ENCODE results near the gene INO80.
"Not testable (repeated sequence)": the region's sequence is repeated elsewhere in the genome, so short reads cannot be mapped to it uniquely, and the experiment has no call there.

The INO80 gene

GRCh38 chr15:40964634-40965033, 151.4 kb downstream of the INO80 start:
- no peaks in the 10 kb centered on the region for H4K20me1 ChIP-seq (ENCODE audit: insufficient read depth, low read length, poor library complexity, severe bottlenecking)
- no peaks in the 10 kb centered on the region for H3K36me3 ChIP-seq (ENCODE audit: insufficient read depth, low read length)
- H3K9me3 ChIP-seq (ENCODE audit: insufficient read depth, low read depth, low read length): no peaks in the 10 kb centered on the region
- no peaks in the 10 kb centered on the region for H3K4me1 ChIP-seq (ENCODE audit: insufficient read depth, low read length, poor library complexity, severe bottlenecking)
- H3K9me2 ChIP-seq (replicated peaks; ENCODE audit: low read depth, low read length): no peaks in the 10 kb centered on the region
- H3K4me2 ChIP-seq (ENCODE audit: low read depth, low read length, poor library complexity, severe bottlenecking): no peak overlapping the region
- no peak overlapping the region for H2AFZ ChIP-seq (ENCODE audit: low read length)
- H3K27me3 ChIP-seq (ENCODE audit: insufficient read depth, low read length, poor library complexity, severe bottlenecking): no peaks in the 10 kb centered on the region
- H3K9ac ChIP-seq (ENCODE audit: low read depth, low read length, poor library complexity, severe bottlenecking): no peak overlapping the region
- no peak overlapping the region for H3K4me3 ChIP-seq (ENCODE audit: low read length, poor library complexity, severe bottlenecking)
- TF ChIP-seq EZH2phosphoT487 (IDR thresholded peaks at IDR 0.05; ENCODE audit: borderline replicate concordance) (no peak), CTCF (conservative IDR thresholded peaks at IDR 0.05; ENCODE audit: low read length) (no peak)
- H3K79me2 ChIP-seq (ENCODE audit: insufficient read depth, low read length): no peaks in the 10 kb centered on the region
- no peaks in the 10 kb centered on the region for H3F3A ChIP-seq (ENCODE audit: low read depth)

- Histone ChIP-seq H3K9ac (ENCODE audit: low read depth, low read length, poor library complexity, severe bottlenecking) (no peak overlapping the region), H4K20me1 (ENCODE audit: insufficient read depth, low read length, poor library complexity, severe bottlenecking) (no peaks in the 10 kb centered on the region), H3K4me1 (ENCODE audit: insufficient read depth, low read length, poor library complexity, severe bottlenecking) (no peaks in the 10 kb centered on the region), H3K36me3 (ENCODE audit: insufficient read depth, low read length) (no peaks in the 10 kb centered on the region), H2AFZ (ENCODE audit: low read length) (no peak overlapping the region), H3K9me3 (ENCODE audit: insufficient read depth, low read depth, low read length) (no peaks in the 10 kb centered on the region), H3K9me2 (replicated peaks; ENCODE audit: low read depth, low read length) (no peaks in the 10 kb centered on the region), H3F3A (ENCODE audit: low read depth) (no peaks in the 10 kb centered on the region), H3K79me2 (ENCODE audit: insufficient read depth, low read length) (no peaks in the 10 kb centered on the region), H3K27me3 (ENCODE audit: insufficient read depth, low read length, poor library complexity, severe bottlenecking) (no peaks in the 10 kb centered on the region), H3K4me2 (ENCODE audit: low read depth, low read length, poor library complexity, severe bottlenecking) (no peak overlapping the region), H3K4me3 (ENCODE audit: low read length, poor library complexity, severe bottlenecking) (no peak overlapping the region)
- TF ChIP-seq EZH2phosphoT487 (IDR thresholded peaks at IDR 0.05; ENCODE audit: borderline replicate concordance) (no peak), CTCF (conservative IDR thresholded peaks at IDR 0.05; ENCODE audit: low read length) (no peak)
Measured at GRCh38 chr15:40964006-40964405, 152.1 kb downstream of the INO80 start.

DNA sequence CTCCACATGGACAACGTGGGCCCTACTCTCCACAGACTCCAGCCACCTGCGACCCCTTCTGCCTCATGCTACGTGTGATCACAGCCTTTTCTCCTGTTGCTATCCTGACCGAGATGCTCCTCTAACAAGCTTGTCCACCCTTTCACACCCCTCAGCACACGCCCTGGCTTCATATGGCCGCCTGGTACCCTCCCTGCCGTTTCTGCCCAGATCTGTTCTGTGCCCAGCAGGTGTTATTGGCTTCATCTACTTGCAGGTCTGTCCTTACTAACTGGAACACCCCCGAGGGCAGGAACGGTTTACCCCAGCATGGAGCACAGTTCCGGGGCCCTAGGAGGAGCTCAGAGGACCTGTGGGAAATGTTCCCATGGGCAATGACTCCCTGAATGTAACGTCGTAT, 152.9 kb downstream of the INO80 start:
- no peaks in the 10 kb centered on the region for H3F3A ChIP-seq (ENCODE audit: low read depth)
- H3K36me3 ChIP-seq (ENCODE audit: insufficient read depth, low read length): no peaks in the 10 kb centered on the region
- H3K4me3 ChIP-seq (ENCODE audit: low read length, poor library complexity, severe bottlenecking): no peak overlapping the region
- H2AFZ ChIP-seq (ENCODE audit: low read length): no peak overlapping the region
- no peaks in the 10 kb centered on the region for H3K79me2 ChIP-seq (ENCODE audit: insufficient read depth, low read length)
- no peak overlapping the region for H3K4me2 ChIP-seq (ENCODE audit: low read depth, low read length, poor library complexity, severe bottlenecking)
- no peaks in the 10 kb centered on the region for H3K27me3 ChIP-seq (ENCODE audit: insufficient read depth, low read length, poor library complexity, severe bottlenecking)
- no peaks in the 10 kb centered on the region for H4K20me1 ChIP-seq (ENCODE audit: insufficient read depth, low read length, poor library complexity, severe bottlenecking)
- H3K9me3 ChIP-seq (ENCODE audit: insufficient read depth, low read depth, low read length): no peaks in the 10 kb centered on the region
- no peaks in the 10 kb centered on the region for H3K4me1 ChIP-seq (ENCODE audit: insufficient read depth, low read length, poor library complexity, severe bottlenecking)
- no peak overlapping the region for H3K9ac ChIP-seq (ENCODE audit: low read depth, low read length, poor library complexity, severe bottlenecking)
- H3K9me2 ChIP-seq (replicated peaks; ENCODE audit: low read depth, low read length): no peaks in the 10 kb centered on the region
- TF ChIP-seq CTCF (conservative IDR thresholded peaks at IDR 0.05; ENCODE audit: low read length) (no peak), EZH2phosphoT487 (IDR thresholded peaks at IDR 0.05; ENCODE audit: borderline replicate concordance) (no peak)

GRCh38 chr15:40962317-40962716, 153.8 kb downstream of the INO80 start:
- H4K20me1 ChIP-seq (ENCODE audit: insufficient read depth, low read length, poor library complexity, severe bottlenecking); H2AFZ ChIP-seq (ENCODE audit: low read length); H3K79me2 ChIP-seq (ENCODE audit: insufficient read depth, low read length); H3K4me1 ChIP-seq (ENCODE audit: insufficient read depth, low read length, poor library complexity, severe bottlenecking); H3K4me2 ChIP-seq (ENCODE audit: low read depth, low read length, poor library complexity, severe bottlenecking); H3K27me3 ChIP-seq (ENCODE audit: insufficient read depth, low read length, poor library complexity, severe bottlenecking); H3K9me2 ChIP-seq (replicated peaks; ENCODE audit: low read depth, low read length); H3K4me3 ChIP-seq (ENCODE audit: low read length, poor library complexity, severe bottlenecking); H3K36me3 ChIP-seq (ENCODE audit: insufficient read depth, low read length); H3K9me3 ChIP-seq (ENCODE audit: insufficient read depth, low read depth, low read length); H3F3A ChIP-seq (ENCODE audit: low read depth); H3K9ac ChIP-seq (ENCODE audit: low read depth, low read length, poor library complexity, severe bottlenecking): not testable (repeated sequence)

GRCh38 chr15:40961740-40962139, 154.3 kb downstream of the INO80 start:
- H3K27me3 ChIP-seq (ENCODE audit: insufficient read depth, low read length, poor library complexity, severe bottlenecking); H3K4me1 ChIP-seq (ENCODE audit: insufficient read depth, low read length, poor library complexity, severe bottlenecking); H3K79me2 ChIP-seq (ENCODE audit: insufficient read depth, low read length); H3K4me2 ChIP-seq (ENCODE audit: low read depth, low read length, poor library complexity, severe bottlenecking); H3K9me2 ChIP-seq (replicated peaks; ENCODE audit: low read depth, low read length); H4K20me1 ChIP-seq (ENCODE audit: insufficient read depth, low read length, poor library complexity, severe bottlenecking); H3K36me3 ChIP-seq (ENCODE audit: insufficient read depth, low read length); H2AFZ ChIP-seq (ENCODE audit: low read length); H3F3A ChIP-seq (ENCODE audit: low read depth); H3K9ac ChIP-seq (ENCODE audit: low read depth, low read length, poor library complexity, severe bottlenecking); H3K4me3 ChIP-seq (ENCODE audit: low read length, poor library complexity, severe bottlenecking); H3K9me3 ChIP-seq (ENCODE audit: insufficient read depth, low read depth, low read length): not testable (repeated sequence)

Data from Loucy (cell line).